GM12865 (cell line): ENCODE measurements around the gene SERTM1.

Source experiments
- DNase-seq: peaks from one replicate; pipeline ENCODE4 v3.0.0; 2010; ENCODE audit warnings: low read depth
- H3K4me3 ChIP-seq: 2 replicates; pipeline ENCODE4 v1.5.1; 2011; ENCODE audit warnings: mild to moderate bottlenecking, low read depth, low read length, control low read depth
- TF ChIP-seq, protein P1 (sequence below): IDR thresholded peaks from 2 replicates; pipeline ENCODE4 v1.5.1; 2011; ENCODE audit warnings: low read length, control low read depth, low read depth, inconsistent platforms; ENCODE audit not compliant: insufficient read depth; ENCODE audit errors: missing control alignments

The SERTM1 gene

DNA sequence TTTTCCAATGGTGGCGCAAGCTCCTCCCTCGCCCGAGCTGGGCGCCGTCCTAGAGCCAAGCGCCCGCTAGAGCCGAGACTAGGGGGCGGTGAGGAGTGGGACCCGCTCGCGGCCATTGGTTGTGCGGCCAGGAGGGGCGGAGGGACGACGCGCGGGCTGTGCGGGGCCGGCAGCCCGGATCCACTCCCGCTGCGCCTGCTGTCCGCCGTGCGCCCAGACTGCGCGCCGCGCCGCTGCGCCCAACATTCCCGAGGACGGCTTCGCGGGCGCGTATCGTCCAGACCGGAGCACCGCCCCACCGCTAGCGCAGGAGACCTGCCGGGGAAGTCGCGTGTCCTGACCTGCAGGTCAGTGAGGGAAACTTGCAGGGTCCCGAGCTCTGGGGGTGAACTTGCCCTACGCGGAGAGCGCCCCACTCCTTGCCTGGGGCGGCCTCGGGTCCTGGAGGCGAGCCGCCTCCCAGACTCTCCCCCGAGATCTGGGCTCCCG is at the start of gene SERTM1:
TSS of gene SERTM1 (plus strand) at position 183 of the 489 bp plus-strand sequence. CDS start 21,059 bp downstream, outside the sequence.
- H3K4me3 ChIP-seq: no peak within 1 kb of the TSS
- TF ChIP-seq, protein P1, sequence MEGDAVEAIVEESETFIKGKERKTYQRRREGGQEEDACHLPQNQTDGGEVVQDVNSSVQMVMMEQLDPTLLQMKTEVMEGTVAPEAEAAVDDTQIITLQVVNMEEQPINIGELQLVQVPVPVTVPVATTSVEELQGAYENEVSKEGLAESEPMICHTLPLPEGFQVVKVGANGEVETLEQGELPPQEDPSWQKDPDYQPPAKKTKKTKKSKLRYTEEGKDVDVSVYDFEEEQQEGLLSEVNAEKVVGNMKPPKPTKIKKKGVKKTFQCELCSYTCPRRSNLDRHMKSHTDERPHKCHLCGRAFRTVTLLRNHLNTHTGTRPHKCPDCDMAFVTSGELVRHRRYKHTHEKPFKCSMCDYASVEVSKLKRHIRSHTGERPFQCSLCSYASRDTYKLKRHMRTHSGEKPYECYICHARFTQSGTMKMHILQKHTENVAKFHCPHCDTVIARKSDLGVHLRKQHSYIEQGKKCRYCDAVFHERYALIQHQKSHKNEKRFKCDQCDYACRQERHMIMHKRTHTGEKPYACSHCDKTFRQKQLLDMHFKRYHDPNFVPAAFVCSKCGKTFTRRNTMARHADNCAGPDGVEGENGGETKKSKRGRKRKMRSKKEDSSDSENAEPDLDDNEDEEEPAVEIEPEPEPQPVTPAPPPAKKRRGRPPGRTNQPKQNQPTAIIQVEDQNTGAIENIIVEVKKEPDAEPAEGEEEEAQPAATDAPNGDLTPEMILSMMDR: no peak
- no peak for DNase-seq

DNA sequence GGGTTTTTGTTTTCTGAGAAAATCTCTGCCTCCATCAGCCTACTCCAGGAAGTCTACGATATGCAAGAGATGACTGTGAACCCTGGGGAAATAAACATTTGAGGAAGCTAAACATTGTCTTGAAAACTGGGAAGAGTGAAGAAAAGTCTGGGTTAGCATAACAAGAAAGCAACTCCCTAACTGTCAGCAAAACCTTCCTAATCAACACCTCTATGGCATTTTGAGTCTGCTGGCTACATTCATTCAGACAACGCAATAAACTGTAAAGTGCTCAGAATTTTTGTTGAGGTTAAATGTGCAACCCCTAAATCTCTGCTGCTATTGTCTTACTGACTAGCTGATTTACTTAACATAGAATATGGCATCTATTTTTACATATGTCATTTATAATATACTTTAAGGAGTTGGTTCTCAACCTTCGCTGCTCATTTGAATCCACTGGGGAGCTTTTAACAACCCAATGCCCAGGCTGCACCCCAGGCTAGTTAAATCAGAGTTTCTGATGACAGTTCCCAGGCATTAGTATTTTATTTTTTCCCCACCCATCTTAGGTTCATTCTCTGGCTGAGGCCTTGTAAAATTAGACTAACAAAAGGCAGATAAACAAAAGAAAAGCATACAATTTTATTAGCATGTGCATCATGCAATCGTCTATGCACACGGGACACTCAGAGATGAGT is 45.3 kb upstream of the SERTM1 start:
- no peak overlapping the region for H3K4me3 ChIP-seq
- TF ChIP-seq, protein P1: no peak
- DNase-seq: no peak

DNA sequence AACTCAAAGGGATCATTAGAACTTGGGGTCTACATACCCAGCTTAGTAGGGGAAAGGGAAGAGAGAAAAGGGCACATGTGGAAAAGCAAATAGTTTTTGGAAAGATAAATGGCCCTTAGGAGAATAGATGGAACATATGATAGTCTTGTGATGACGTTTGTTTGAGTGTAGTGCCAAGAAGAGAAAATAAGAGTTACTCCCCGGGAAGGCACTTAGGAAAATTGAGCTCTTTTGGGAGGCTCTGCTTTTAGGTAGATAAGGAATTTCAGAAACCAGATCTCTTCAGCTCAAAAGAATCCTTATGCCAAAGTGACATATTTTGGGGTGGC is 44.8 kb upstream of the SERTM1 start:
- no peak overlapping the region for H3K4me3 ChIP-seq
- no peak for DNase-seq
- TF ChIP-seq, protein P1: no peak

DNA sequence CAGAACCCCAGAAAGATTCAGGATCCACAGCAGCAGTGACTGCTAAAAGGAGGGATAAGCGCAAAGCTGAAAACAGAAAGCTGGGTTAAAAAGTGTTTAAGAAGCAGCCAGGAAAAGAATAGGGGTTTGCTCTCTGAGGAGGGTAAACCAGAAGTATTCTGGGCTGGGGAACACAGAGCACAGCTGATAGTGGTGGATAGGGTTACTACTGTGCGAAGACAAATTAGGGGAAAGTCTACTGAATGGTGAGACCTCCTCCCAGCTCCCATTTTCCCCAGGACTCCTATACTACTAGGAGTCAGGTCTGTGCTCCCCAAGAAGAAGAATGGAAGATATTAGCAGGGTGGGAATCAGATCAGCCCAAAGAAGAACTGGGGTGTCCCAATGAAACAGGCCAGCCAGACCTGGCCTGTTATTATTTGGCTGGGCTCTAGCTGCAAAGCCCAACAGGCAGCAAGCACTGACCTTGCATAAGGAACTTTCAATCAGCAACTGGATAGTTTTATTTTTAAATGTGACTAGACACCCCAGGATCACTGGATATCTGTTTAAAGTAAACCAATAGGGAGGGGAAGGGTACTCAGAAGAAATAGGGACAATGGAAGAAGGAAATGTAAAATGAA is 43.5 kb upstream of the SERTM1 start:
- no peak overlapping the region for H3K4me3 ChIP-seq
- TF ChIP-seq, protein P1: no peak
- DNase-seq: no peak

DNA sequence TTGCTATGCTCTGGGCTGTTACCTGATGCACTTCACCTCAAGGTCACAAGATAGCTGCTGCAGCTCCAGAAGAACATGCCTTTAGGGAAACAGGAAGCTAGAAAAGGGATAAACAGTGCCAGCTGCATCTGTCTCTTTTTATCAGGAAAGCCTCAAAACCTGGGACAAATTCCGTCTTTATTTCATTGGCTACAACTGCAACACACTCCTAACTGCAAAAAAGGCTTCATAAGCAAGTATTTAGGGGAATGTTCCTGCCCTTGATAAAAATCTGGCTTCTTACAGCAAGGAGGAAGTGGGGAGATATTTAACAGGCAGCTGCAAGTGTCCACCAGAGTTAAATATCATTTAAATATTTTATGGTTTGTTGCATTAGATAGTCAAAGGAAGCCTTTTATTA is 34.2 kb upstream of the SERTM1 start:
- no peak for DNase-seq
- TF ChIP-seq, protein P1: no peak
- H3K4me3 ChIP-seq: no peak overlapping the region

DNA sequence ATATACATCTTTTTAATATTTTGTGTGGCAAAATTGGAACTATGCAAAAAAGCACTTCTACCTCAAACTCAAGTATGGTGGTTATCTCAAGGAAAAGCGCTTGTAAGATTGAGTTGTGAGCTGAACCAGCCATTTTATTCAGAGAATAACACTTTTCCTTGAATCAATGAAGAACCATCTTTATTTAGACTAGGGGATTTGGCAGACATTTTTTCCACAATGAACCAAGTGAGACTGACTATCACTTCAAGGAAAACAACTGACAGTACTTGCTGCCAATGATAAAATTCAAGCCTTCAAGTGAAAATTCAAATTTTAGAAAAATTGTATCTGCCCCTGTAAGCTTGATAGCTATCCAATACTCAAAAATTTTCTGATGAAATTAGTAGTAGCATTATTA is 23.2 kb upstream of the SERTM1 start:
- H3K4me3 ChIP-seq: no peak overlapping the region
- TF ChIP-seq, protein P1: no peak
- no peak for DNase-seq
